OCI-LY3 (cell line): ENCODE measurements around the gene NUP133.

Source experiments
- EZH2phosphoT487 ChIP-seq: fragments of 200-600 bp; shearing (Covaris generic); IDR thresholded peaks from 2 replicates; pipeline ENCODE4 v1.6.1; 2018; ENCODE audit warnings: antibody characterized with exemption, mixed run types, low read depth
- TF ChIP-seq, protein P1 (sequence below): fragments of 200-600, 300-600 bp; sonication (generic); IDR thresholded peaks from 2 replicates; pipeline ENCODE4 v1.5.1; 2014; ENCODE audit warnings: antibody characterized with exemption, low read length, low read depth

DNA sequence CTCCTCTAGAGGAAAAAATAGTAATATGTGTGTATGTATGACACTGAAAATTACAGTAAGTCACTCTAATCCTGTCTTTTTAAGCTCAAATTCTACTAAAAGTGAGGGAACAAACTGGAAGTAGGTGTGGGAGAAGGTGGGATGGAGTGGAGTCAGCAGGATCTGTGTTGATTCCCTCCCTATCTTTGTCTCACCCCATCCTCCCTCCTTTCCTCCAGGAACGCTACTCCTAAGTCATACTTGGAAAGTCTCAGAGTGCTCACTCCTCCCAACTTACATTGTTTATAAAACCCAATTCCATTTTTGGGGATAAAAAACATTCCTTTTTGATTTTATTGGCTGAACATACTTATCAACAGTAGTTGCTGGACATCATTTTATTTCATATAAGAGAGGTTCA, 14.9 kb upstream of the NUP133 start:
- TF ChIP-seq, protein P1, sequence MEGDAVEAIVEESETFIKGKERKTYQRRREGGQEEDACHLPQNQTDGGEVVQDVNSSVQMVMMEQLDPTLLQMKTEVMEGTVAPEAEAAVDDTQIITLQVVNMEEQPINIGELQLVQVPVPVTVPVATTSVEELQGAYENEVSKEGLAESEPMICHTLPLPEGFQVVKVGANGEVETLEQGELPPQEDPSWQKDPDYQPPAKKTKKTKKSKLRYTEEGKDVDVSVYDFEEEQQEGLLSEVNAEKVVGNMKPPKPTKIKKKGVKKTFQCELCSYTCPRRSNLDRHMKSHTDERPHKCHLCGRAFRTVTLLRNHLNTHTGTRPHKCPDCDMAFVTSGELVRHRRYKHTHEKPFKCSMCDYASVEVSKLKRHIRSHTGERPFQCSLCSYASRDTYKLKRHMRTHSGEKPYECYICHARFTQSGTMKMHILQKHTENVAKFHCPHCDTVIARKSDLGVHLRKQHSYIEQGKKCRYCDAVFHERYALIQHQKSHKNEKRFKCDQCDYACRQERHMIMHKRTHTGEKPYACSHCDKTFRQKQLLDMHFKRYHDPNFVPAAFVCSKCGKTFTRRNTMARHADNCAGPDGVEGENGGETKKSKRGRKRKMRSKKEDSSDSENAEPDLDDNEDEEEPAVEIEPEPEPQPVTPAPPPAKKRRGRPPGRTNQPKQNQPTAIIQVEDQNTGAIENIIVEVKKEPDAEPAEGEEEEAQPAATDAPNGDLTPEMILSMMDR: no peak
- TF ChIP-seq EZH2phosphoT487: no peak
